Glutamatergic neuron (in vitro differentiated cells): ENCODE measurements around the gene PLXDC2. TPM values are rescaled to one million over a fixed set of nuclear protein-coding genes. Genes with fewer than 3 reads are reported as not detected.

ENCODE experiments used
- DNase-seq: peaks from one replicate; pipeline ENCODE4 v3.0.0; 2022
- H3K27ac Mint-ChIP-seq: one replicate; pipeline ENCODE4 v1.8.0; 2020; ENCODE audit warnings: mild to moderate bottlenecking, mixed read lengths, inconsistent platforms; ENCODE audit not compliant: unreplicated experiment
- H3K27me3 Mint-ChIP-seq: one replicate; pipeline ENCODE4 v1.8.0; 2020; ENCODE audit warnings: mild to moderate bottlenecking, moderate library complexity, mixed read lengths, inconsistent platforms; ENCODE audit not compliant: unreplicated experiment
- H3K36me3 Mint-ChIP-seq: one replicate; pipeline ENCODE4 v1.8.0; 2020; ENCODE audit warnings: mild to moderate bottlenecking, mixed read lengths, inconsistent platforms; ENCODE audit not compliant: unreplicated experiment
- H3K4me1 Mint-ChIP-seq: one replicate; pipeline ENCODE4 v1.8.0; 2020; ENCODE audit warnings: mild to moderate bottlenecking, low read depth, mixed read lengths, inconsistent platforms; ENCODE audit not compliant: unreplicated experiment
- H3K4me3 Mint-ChIP-seq: one replicate; pipeline ENCODE4 v1.8.0; 2020; ENCODE audit warnings: mild to moderate bottlenecking, mixed read lengths, inconsistent platforms; ENCODE audit not compliant: unreplicated experiment
- H3K9me3 Mint-ChIP-seq: one replicate; pipeline ENCODE4 v1.8.0; 2020; ENCODE audit warnings: mild to moderate bottlenecking, moderate library complexity, mixed read lengths, inconsistent platforms; ENCODE audit not compliant: unreplicated experiment
- CTCF ChIP-seq: fragments of 200-600 bp; sonication (generic); IDR thresholded peaks from one replicate; pipeline ENCODE4 v1.5.0; 2021; ENCODE audit not compliant: partially characterized antibody, unreplicated experiment
- total RNA-seq: library from RNA; stranded (reverse); fragmentation: NEBNext Ultra II Directional; extraction: Animal tissue kit (Norgen Biotek cat#: 25700); gene quantifications from one replicate; pipeline ENCODE4 v1.2.1, GENCODE V29; 2021; ENCODE audit not compliant: unreplicated experiment

Gene PLXDC2
- total RNA-seq, 1 donor from 2014 or later = 3.9 TPM

- Mint-ChIP-seq H3K27me3 (no peaks in the 10 kb centered on the region), H3K4me3 (no peak overlapping the region), H3K4me1 (no peaks in the 10 kb centered on the region), H3K27ac (no peak overlapping the region), H3K9me3 (no peaks in the 10 kb centered on the region), H3K36me3 (no peaks in the 10 kb centered on the region)
- TF ChIP-seq CTCF = no peak
- DNase-seq = no peak
Observed at GRCh38 chr10:20234579-20234978, 418.3 kb downstream of the PLXDC2 start.

- DNase-seq = no peak
- Mint-ChIP-seq H3K27me3 (no peaks in the 10 kb centered on the region), H3K27ac (no peak overlapping the region), H3K36me3 (no peaks in the 10 kb centered on the region), H3K4me3 (no peak overlapping the region), H3K4me1 (no peaks in the 10 kb centered on the region), H3K9me3 (no peaks in the 10 kb centered on the region)
- TF ChIP-seq CTCF = no peak
Observed at GRCh38 chr10:20237091-20237570, 420.9 kb downstream of the PLXDC2 start.

GRCh38 chr10:20237586-20237985 lies 421.4 kb downstream of the PLXDC2 start:
- no peak overlapping the region for H3K4me3 Mint-ChIP-seq
- no peak for DNase-seq
- H3K27me3 Mint-ChIP-seq = no peaks in the 10 kb centered on the region
- H3K4me1 Mint-ChIP-seq = no peaks in the 10 kb centered on the region
- no peaks in the 10 kb centered on the region for H3K36me3 Mint-ChIP-seq
- no peak for TF ChIP-seq CTCF
- no peaks in the 10 kb centered on the region for H3K9me3 Mint-ChIP-seq
- H3K27ac Mint-ChIP-seq = no peak overlapping the region

- Mint-ChIP-seq H3K36me3 (no peaks in the 10 kb centered on the region), H3K9me3 (no peaks in the 10 kb centered on the region), H3K27ac (no peak overlapping the region), H3K4me3 (no peak overlapping the region), H3K27me3 (no peaks in the 10 kb centered on the region), H3K4me1 (no peaks in the 10 kb centered on the region)
- DNase-seq = no peak
- TF ChIP-seq CTCF = no peak
Observed at GRCh38 chr10:20240643-20241042, 424.4 kb downstream of the PLXDC2 start.

GRCh38 chr10:20247454-20247853 lies 431.2 kb downstream of the PLXDC2 start:
- TF ChIP-seq CTCF = no peak
- H3K27ac Mint-ChIP-seq = no peak overlapping the region
- H3K36me3 Mint-ChIP-seq = no peaks in the 10 kb centered on the region
- H3K9me3 Mint-ChIP-seq = no peaks in the 10 kb centered on the region
- no peaks in the 10 kb centered on the region for H3K27me3 Mint-ChIP-seq
- no peak overlapping the region for H3K4me3 Mint-ChIP-seq
- H3K4me1 Mint-ChIP-seq = no peaks in the 10 kb centered on the region
- no peak for DNase-seq
